Central memory CD8-positive, alpha-beta T cell (primary cell): ENCODE measurements around the gene SHFL.

Experiments used
- ATAC-seq: fragments of 150-1000 bp; cut with Tn5 transposase; replicated peaks from 2 replicates; pipeline ENCODE4 v1.10.0; 2022; ENCODE audit warnings: mild to moderate bottlenecking, moderate FRiP score, moderate number of reproducible peaks; ENCODE audit not compliant: poor library complexity, severe bottlenecking; ENCODE audit errors: extremely low read depth
- DNase-seq, 2 donors: peaks; one replicate each; pipeline ENCODE4 v3.0.0; 2021; ENCODE audit warnings: low spot score in 2 of 2
- H3K27ac Mint-ChIP-seq: one replicate; pipeline ENCODE4 v1.8.0; 2022; ENCODE audit warnings: low read depth, mild to moderate bottlenecking, moderate library complexity, mixed read lengths
- H3K27me3 Mint-ChIP-seq: one replicate; pipeline ENCODE4 v1.8.0; 2022; ENCODE audit warnings: mixed read lengths
- H3K36me3 Mint-ChIP-seq: one replicate; pipeline ENCODE4 v1.8.0; 2022; ENCODE audit warnings: mild to moderate bottlenecking, moderate library complexity, mixed read lengths; ENCODE audit not compliant: insufficient read depth
- H3K4me1 Mint-ChIP-seq: one replicate; pipeline ENCODE4 v1.8.0; 2022; ENCODE audit warnings: mixed read lengths
- H3K4me3 Mint-ChIP-seq: one replicate; pipeline ENCODE4 v1.8.0; 2022; ENCODE audit warnings: mild to moderate bottlenecking, moderate library complexity, mixed read lengths
- H3K9me3 Mint-ChIP-seq: one replicate; pipeline ENCODE4 v1.8.0; 2022; ENCODE audit warnings: mixed read lengths

The SHFL gene

DNA sequence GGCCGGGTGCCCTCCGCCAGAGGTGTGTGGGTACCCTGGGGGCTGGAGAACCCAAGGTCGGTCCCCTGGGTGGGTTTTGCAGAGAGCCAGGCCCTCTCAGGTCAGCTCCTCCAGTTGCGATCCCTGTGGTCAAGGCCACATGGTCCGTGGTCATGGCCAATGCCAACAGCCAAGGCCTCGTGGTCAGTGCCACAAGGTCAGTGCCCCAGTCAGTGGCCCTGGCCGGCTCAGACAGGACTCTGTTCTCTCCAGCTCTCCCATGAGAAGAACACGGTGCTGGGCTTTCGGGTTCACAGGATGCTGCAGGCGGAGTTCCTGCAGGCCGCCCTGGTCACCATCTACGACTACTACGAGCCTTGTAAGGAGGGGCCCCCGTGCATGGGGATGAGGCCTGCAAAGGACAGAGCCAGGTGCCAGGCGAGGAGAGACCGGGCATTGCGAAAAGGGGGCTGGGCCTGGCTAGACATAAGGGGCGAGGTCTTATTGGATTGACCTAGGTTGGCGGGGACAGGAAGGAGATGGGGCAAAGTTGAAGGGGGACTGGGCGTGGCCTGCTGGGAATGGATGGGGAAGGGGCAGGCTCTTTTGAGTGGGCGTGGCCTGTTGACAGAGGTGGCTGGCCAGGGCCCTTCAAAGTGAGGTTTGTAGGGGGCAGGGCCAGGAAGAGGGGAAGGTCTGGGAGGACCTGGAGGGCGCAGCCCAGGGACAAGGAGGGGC, 15.2 kb upstream of the SHFL start:
- H3K4me1 Mint-ChIP-seq: peaks cover 10% of the 10 kb centered on the region
- no peak overlapping the region for H3K4me3 Mint-ChIP-seq
- no peaks in the 10 kb centered on the region for H3K9me3 Mint-ChIP-seq
- ATAC-seq (no peak), DNase-seq (no peak)
- peak overlapping the region; percentile 49 for H3K27ac Mint-ChIP-seq
- peaks cover 7% of the 10 kb centered on the region for H3K27me3 Mint-ChIP-seq
- peaks cover 2% of the 10 kb centered on the region for H3K36me3 Mint-ChIP-seq

DNA sequence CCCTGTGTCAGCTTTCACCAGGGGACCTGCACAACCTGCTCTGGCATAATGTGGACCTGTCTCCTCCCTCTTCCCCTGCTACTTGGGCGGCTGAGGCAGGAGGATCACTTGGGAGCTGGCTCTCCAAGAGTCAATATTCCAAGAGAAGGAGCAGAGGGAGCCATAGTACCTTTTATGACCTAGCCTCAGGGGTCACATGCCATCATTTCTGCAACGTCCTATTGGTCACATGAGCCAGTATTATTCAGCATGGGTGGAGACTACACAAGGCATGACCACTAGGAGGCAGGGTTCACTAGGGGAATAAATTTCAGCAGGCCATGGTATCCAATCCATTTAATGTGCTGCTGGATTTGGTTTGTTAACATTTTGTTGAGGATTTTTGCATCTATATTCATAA, 12.0 kb upstream of the SHFL start:
- Mint-ChIP-seq H3K27ac (no peak overlapping the region), H3K27me3 (no peaks in the 10 kb centered on the region), H3K4me3 (no peak overlapping the region), H3K4me1 (no peaks in the 10 kb centered on the region), H3K9me3 (no peaks in the 10 kb centered on the region), H3K36me3 (no peaks in the 10 kb centered on the region)
- ATAC-seq (peak; percentile 64), DNase-seq (peak in 1 of 2 donors; percentile 46)

DNA sequence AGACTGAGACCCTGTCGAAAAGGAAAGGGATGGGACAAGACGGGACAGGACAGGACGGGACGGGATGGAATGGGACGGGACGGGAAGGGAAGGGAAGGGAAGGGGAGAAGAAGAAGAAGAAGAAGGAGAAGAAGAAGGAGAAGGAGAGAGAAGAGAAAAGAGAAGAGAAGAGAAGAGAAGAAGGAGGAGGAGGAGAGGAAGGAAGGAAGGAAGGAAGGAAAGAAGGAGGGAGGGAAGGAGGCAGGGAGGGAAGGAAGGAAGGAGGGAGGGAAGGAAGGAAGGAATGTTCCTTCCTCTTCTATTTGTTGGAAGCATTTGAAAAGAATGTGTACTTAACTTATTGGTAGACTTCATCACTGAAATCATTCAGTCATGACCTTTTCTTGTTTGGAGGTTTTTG, 9.6 kb upstream of the SHFL start:
- H3K36me3 Mint-ChIP-seq: no peaks in the 10 kb centered on the region
- H3K9me3 Mint-ChIP-seq: no peaks in the 10 kb centered on the region
- no peaks in the 10 kb centered on the region for H3K4me1 Mint-ChIP-seq
- ATAC-seq: no peak
- DNase-seq: no peak
- H3K27me3 Mint-ChIP-seq: no peaks in the 10 kb centered on the region
- H3K4me3 Mint-ChIP-seq: no peak overlapping the region
- H3K27ac Mint-ChIP-seq: no peak overlapping the region

DNA sequence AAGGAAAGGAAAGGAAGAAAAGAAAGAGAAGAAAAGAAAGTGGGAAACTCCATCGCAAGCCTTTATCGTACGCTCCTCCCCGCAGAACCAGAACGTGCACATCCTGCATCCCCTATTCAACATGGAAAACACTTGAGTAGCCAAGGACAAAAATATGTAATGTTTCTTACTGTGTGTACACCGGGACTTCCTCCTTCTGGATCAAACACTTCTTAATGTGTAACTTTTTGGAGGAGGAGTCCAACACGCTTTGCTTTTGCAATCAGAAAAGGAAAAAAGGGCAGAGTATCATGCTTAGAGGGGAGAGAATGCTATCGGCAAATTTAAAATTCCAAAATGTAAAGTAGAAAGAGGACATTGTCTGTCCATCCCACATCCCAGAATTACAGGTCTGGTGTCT, 7.8 kb upstream of the SHFL start:
- Mint-ChIP-seq H3K36me3 (no peaks in the 10 kb centered on the region), H3K9me3 (no peaks in the 10 kb centered on the region), H3K27me3 (no peaks in the 10 kb centered on the region), H3K4me1 (no peaks in the 10 kb centered on the region), H3K4me3 (no peak overlapping the region), H3K27ac (no peak overlapping the region)
- no peak for ATAC-seq
- no peak for DNase-seq

DNA sequence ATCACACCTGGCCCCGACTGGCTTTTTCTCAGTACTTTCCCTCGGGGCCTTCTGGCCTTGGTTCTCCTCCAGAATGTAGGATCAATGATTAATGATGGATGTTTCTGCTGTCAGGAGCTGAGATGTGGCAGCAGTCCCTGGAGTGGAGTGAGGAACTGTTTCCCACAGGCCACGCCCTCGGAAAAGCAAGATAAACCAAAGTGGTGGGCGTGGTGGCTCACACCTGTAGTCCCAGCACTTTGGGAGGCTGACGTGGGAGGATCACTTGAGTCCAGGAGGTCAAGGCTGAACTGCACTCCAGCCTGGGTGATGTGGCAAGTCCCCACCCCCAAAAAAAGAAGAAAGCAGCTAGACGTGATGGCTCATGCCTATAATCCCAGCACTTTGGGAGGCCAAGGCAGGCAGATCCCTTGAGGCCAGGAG, 7.1 kb upstream of the SHFL start:
- H3K36me3 Mint-ChIP-seq: no peaks in the 10 kb centered on the region
- ATAC-seq (no peak), DNase-seq (no peak)
- no peaks in the 10 kb centered on the region for H3K9me3 Mint-ChIP-seq
- H3K27me3 Mint-ChIP-seq: no peaks in the 10 kb centered on the region
- H3K4me3 Mint-ChIP-seq: no peak overlapping the region
- no peaks in the 10 kb centered on the region for H3K4me1 Mint-ChIP-seq
- H3K27ac Mint-ChIP-seq: no peak overlapping the region

DNA sequence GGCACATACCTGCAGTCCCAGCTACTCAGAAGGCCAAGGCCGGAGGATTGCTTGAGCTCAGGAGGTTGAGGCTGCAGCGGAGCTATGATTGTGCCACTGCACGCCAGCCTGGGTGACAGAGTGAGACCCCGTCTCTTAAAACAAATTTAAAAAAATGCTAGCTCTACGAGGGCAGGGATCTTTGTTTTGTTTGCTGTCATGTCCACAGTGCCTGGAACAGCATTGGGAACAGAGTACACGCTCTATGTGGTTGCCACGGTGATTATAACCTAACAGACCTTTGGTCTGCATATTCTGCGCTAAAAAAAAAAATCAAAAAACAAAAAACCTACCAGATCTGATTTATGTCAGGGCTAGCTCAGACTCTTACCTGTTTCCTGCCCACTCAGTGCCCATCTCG, 2.2 kb upstream of the SHFL start:
- Mint-ChIP-seq H3K9me3 (no peaks in the 10 kb centered on the region), H3K27ac (no peak overlapping the region), H3K27me3 (no peaks in the 10 kb centered on the region), H3K4me3 (no peak overlapping the region), H3K4me1 (peaks cover 12% of the 10 kb centered on the region), H3K36me3 (peaks cover 5% of the 10 kb centered on the region)
- no peak for ATAC-seq
- DNase-seq: no peak

DNA sequence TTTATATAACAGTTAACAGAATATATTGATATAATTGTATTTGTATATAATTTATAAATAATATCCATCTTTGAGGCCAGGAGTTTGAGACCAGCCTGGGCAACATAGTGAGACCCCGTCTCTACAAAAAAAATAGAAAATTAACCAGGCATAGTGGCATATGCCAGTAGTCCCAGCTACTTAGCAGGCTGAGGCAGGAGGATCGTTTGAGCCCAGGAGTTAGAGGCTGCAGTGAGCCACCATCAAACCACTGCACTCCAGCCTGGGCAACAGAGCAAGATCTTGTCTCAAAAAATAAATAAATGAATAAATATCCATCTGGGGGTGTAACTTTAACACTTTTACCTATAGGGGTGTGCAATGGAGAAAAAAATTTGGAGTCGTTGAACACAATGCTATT, 1.3 kb upstream of the SHFL start:
- H3K4me3 Mint-ChIP-seq: peak overlapping the region; percentile 88
- no peaks in the 10 kb centered on the region for H3K9me3 Mint-ChIP-seq
- ATAC-seq (no peak), DNase-seq (no peak)
- H3K36me3 Mint-ChIP-seq: peaks cover 8% of the 10 kb centered on the region
- peaks cover 12% of the 10 kb centered on the region for H3K4me1 Mint-ChIP-seq
- H3K27me3 Mint-ChIP-seq: no peaks in the 10 kb centered on the region
- H3K27ac Mint-ChIP-seq: peak overlapping the region; percentile 88

DNA sequence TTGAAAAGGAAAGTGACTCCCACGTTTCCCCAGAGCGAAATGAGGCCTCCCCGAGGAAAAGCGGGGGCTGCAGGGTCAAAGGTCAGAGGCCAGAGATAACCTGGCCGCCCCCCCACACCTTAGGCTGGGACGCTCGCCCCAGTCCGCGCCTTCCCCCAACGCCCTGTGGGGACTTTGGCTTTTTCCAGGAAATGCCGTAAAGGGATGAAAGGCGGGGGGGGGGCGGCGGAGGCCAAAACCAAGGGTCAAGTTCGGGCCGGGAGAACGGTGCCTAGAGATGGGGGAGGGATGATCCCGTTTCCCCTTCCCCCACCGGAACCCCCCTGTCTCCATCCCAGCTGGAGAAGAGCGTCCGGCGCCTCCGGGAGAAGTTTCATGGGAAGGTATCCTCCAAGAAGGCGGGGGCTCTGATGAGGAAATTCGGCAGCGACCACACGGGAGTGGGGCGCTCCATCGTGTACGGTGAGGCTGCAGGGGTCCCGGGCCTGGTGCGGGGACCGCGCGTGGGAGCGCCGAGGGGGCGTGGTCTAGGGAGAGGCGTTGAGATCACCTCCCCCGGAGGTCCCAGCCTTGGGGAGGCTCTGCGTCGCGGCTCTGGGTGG, 575 bp downstream of the SHFL start:
- Mint-ChIP-seq H3K27me3 (no peaks in the 10 kb centered on the region), H3K9me3 (no peaks in the 10 kb centered on the region), H3K27ac (peak overlapping the region; percentile 88), H3K4me3 (peak overlapping the region; percentile 88), H3K36me3 (peaks cover 17% of the 10 kb centered on the region), H3K4me1 (peaks cover 15% of the 10 kb centered on the region)
- DNase-seq (no peak), ATAC-seq (no peak)

DNA sequence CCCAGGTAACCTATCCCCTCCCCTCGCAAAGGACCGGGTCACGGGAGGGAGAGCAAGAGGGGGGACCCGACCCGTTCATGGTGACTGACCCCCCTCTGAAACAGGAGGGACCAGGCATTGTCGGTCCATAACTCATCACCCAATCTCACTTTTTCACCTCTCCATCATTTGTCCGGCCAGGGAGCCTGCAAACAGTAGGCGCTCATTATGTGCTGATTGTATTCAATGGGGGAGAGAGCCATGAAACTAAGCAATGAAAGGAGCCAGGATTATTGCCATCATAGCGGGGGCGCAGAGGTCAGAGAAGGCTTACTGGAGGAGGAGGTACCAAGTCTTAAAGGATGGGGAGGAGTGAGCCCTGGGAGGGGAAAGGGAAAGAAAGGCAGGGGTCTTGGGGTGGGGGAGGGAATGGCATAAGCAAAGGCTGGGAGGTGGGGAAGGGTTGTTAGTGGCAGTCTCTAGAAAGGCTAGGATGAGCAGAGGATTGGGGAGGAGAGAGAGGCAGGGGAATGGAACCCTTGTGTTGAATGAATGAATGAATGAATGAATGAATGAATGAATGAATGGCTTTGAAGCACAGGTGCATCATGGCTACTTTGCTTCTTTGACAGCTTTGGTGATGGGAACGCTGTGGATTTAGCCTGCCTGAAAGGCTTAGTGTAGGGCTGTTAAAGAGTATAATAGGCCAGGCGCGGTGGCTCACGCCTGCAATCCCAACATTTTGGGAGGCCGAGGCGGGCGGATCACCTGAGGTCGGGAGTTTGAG, 1.4 kb downstream of the SHFL start:
- peaks cover 19% of the 10 kb centered on the region for H3K36me3 Mint-ChIP-seq
- no peaks in the 10 kb centered on the region for H3K27me3 Mint-ChIP-seq
- DNase-seq (no peak), ATAC-seq (no peak)
- no peaks in the 10 kb centered on the region for H3K9me3 Mint-ChIP-seq
- H3K4me1 Mint-ChIP-seq: peaks cover 20% of the 10 kb centered on the region
- H3K4me3 Mint-ChIP-seq: peak overlapping the region; percentile 88
- peak overlapping the region; percentile 35 for H3K27ac Mint-ChIP-seq

DNA sequence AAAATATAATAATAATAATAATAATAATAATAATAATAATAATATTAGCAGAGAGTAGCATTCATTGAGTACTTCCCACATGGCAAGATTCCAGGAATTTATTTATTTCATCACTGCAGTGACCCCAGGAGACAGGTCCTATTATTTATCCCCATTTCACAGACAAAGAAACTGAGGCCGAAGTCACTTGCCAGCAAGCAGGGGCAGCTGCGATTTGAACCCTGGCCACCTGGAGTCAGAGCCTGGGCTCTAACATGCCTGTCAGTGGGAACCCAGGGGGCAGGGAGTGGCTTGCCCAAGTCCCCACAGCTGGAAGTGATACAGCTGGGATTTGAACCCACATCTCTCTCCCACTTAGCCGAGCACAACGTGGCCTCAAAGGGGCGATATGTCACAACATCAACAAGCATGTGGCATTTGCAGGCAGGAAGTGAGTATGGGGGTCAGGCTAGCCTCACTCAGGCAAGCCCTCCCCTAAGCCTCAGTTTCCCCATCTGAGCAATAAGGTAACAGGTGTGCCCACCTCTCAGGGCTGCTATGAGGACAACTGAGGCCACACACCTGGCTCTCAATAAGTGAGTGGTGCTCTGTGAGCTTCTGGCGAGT, 2.9 kb downstream of the SHFL start:
- Mint-ChIP-seq H3K27me3 (no peaks in the 10 kb centered on the region), H3K9me3 (no peaks in the 10 kb centered on the region), H3K27ac (no peak overlapping the region), H3K4me3 (no peak overlapping the region), H3K4me1 (peaks cover 26% of the 10 kb centered on the region), H3K36me3 (peaks cover 20% of the 10 kb centered on the region)
- ATAC-seq: no peak
- DNase-seq: no peak

DNA sequence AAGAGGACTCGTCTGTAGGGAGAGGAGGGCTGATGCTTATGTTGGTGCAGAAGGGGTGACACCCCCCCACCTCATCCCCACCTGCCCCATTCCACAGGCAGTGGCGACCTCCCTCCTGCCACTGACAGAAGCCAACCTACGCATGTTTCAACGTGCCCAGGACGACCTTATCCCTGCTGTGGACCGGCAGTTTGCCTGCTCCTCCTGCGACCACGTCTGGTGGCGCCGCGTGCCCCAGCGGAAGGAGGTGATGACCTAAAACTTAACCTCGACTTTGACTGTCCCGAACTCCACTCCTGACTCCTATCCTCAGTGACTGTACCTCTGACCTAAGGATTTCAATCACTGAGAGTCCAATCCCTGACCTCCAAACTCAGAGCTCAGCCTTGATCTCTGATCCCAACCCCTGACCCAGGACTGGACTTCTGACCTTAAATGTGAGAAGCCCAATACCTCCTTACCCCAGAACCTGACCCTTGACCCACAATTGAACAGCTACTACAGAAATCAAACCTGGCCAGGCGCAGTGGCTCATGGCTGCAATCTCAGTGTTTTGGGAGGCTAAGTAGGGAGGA, 3.8 kb downstream of the SHFL start:
- no peak overlapping the region for H3K27ac Mint-ChIP-seq
- H3K36me3 Mint-ChIP-seq: peaks cover 25% of the 10 kb centered on the region
- H3K4me3 Mint-ChIP-seq: no peak overlapping the region
- H3K27me3 Mint-ChIP-seq: no peaks in the 10 kb centered on the region
- peaks cover 26% of the 10 kb centered on the region for H3K4me1 Mint-ChIP-seq
- H3K9me3 Mint-ChIP-seq: no peaks in the 10 kb centered on the region
- DNase-seq (no peak), ATAC-seq (no peak)

DNA sequence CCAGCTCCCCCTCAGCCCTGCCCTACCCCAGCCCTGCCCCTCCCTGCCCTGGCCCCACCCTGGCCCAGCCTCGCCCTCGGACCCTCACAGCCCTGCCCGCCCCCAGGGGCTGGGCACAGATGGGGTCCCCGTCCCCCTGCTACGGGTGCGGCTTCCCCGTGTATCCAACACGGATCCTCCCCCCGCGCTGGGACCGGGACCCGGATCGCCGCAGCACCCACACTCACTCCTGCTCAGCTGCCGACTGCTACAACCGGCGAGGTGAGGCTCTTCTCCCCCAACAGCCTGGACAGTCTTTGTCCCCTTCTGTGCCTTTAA, 5.2 kb downstream of the SHFL start:
- Mint-ChIP-seq H3K27me3 (no peaks in the 10 kb centered on the region), H3K27ac (peak overlapping the region; percentile 80), H3K36me3 (peaks cover 31% of the 10 kb centered on the region), H3K4me1 (peaks cover 22% of the 10 kb centered on the region), H3K9me3 (no peaks in the 10 kb centered on the region), H3K4me3 (no peak overlapping the region)
- ATAC-seq (no peak), DNase-seq (no peak)
